ENCODE measurements around the gene RNF7. TPM values are rescaled to one million over a fixed set of nuclear protein-coding genes. Genes with fewer than 3 reads are reported as not detected.

RNF7 gene
- polyA plus RNA-seq, 1 experiment, result 113 TPM

GRCh38 chr3:141710121-141710520 is 28.0 kb upstream of the RNF7 start:
- DNase-seq (ENCODE audit: low read depth, low spot score), result no peak
- peak overlapping the region; percentile 21 for H3K27ac ChIP-seq (ENCODE audit: low read depth, low read length)
- POLR2A ChIA-PET, result no interaction called here
- no peaks in the 10 kb centered on the region for H3K9me3 ChIP-seq (ENCODE audit: control insufficient read depth, insufficient read depth, low read length)
- CTCF ChIA-PET, result interaction anchor here (1.2 kb wide), 1 partner anchor 203 kb away, joined by 3 read pairs; no protein-coding TSS in a partner anchor
- TF ChIP-seq CTCF (IDR thresholded peaks at IDR 0.05; ENCODE audit: low read depth, low read length), result no peak
- H3K4me3 ChIP-seq (ENCODE audit: low read depth, low read length), result no peak overlapping the region
- no peaks in the 10 kb centered on the region for H3K27me3 ChIP-seq (ENCODE audit: control insufficient read depth, insufficient read depth, low read length)

GRCh38 chr3:141710888-141711616 is 27.0 kb upstream of the RNF7 start:
- Histone ChIP-seq H3K4me3 (ENCODE audit: low read depth, low read length) (no peak overlapping the region), H3K9me3 (ENCODE audit: control insufficient read depth, insufficient read depth, low read length) (peaks cover 2% of the 10 kb centered on the region; the same call in 1 of the 2 replicates), H3K27me3 (ENCODE audit: control insufficient read depth, insufficient read depth, low read length) (no peaks in the 10 kb centered on the region), H3K27ac (ENCODE audit: low read depth, low read length) (peak overlapping the region; percentile 69)
- POLR2A ChIA-PET, result interaction anchor here (0.6 kb wide), 1 partner anchor 28 kb away, joined by 3 read pairs; no protein-coding TSS in a partner anchor
- TF ChIP-seq CTCF (IDR thresholded peaks at IDR 0.05; ENCODE audit: low read depth, low read length), result no peak
- DNase-seq (ENCODE audit: low read depth, low spot score), result peak; percentile 57
- CTCF ChIA-PET, result interaction anchor here (0.7 to 1.2 kb wide), 2 partner anchors 10 to 202 kb away, joined by 3 read pairs; no protein-coding TSS in a partner anchor

GRCh38 chr3:141714671-141715070 is 23.4 kb upstream of the RNF7 start:
- POLR2A ChIA-PET, result no interaction called here
- CTCF ChIA-PET, result interaction anchor here (0.6 to 1.1 kb wide), 3 partner anchors 8 to 410 kb away, joined by 3 to 4 read pairs (median 3); no protein-coding TSS in a partner anchor
- DNase-seq (ENCODE audit: low read depth, low spot score), result no peak
- Histone ChIP-seq H3K9me3 (ENCODE audit: control insufficient read depth, insufficient read depth, low read length) (peaks cover 2% of the 10 kb centered on the region; the same call in 1 of the 2 replicates), H3K27ac (ENCODE audit: low read depth, low read length) (no peak overlapping the region), H3K4me3 (ENCODE audit: low read depth, low read length) (no peak overlapping the region), H3K27me3 (ENCODE audit: control insufficient read depth, insufficient read depth, low read length) (no peaks in the 10 kb centered on the region)
- TF ChIP-seq CTCF (IDR thresholded peaks at IDR 0.05; ENCODE audit: low read depth, low read length), result no peak

GRCh38 chr3:141722081-141722480 is 16.0 kb upstream of the RNF7 start:
- no peak for TF ChIP-seq CTCF (IDR thresholded peaks at IDR 0.05; ENCODE audit: low read depth, low read length)
- CTCF ChIA-PET, result interaction anchor here (0.6 to 2.3 kb wide), 2 partner anchors 16 to 17 kb away, joined by 3 to 14 read pairs; partner anchors contain the start of gene RNF7
- no peaks in the 10 kb centered on the region for H3K27me3 ChIP-seq (ENCODE audit: control insufficient read depth, insufficient read depth, low read length)

GRCh38 chr3:141722648-141723047 is 15.4 kb upstream of the RNF7 start:
- no peaks in the 10 kb centered on the region for H3K27me3 ChIP-seq (ENCODE audit: control insufficient read depth, insufficient read depth, low read length)
- no peak overlapping the region for H3K4me3 ChIP-seq (ENCODE audit: low read depth, low read length)
- TF ChIP-seq CTCF (IDR thresholded peaks at IDR 0.05; ENCODE audit: low read depth, low read length), result no peak
- ChIA-PET POLR2A (interaction anchor here (0.6 kb wide), 1 partner anchor 32 kb away, joined by 3 read pairs; no protein-coding TSS in a partner anchor), CTCF (interaction anchor here (0.9 to 2.3 kb wide), 2 partner anchors 16 to 153 kb away, joined by 3 to 14 read pairs; partner anchors contain the start of gene RNF7)
- no peak for DNase-seq (ENCODE audit: low read depth, low spot score)
- no peak overlapping the region for H3K27ac ChIP-seq (ENCODE audit: low read depth, low read length)
- H3K9me3 ChIP-seq (ENCODE audit: control insufficient read depth, insufficient read depth, low read length), result no peaks in the 10 kb centered on the region

More at GRCh38 chr3:141722081-141722480, 16.0 kb upstream of the RNF7 start:
- POLR2A ChIA-PET, result no interaction called here
- Histone ChIP-seq H3K4me3 (ENCODE audit: low read depth, low read length) (no peak overlapping the region), H3K27ac (ENCODE audit: low read depth, low read length) (no peak overlapping the region), H3K9me3 (ENCODE audit: control insufficient read depth, insufficient read depth, low read length) (no peaks in the 10 kb centered on the region)
- no peak for DNase-seq (ENCODE audit: low read depth, low spot score)
